GM12873 (cell line): ENCODE results near the gene NAA38.

Source experiments
- CTCF ChIP-seq: IDR thresholded peaks from 2 replicates; pipeline ENCODE4 v1.5.1; 2012; ENCODE audit warnings: low read depth, mild to moderate bottlenecking, moderate library complexity, low read length, control low read depth; ENCODE audit not compliant: insufficient read depth; ENCODE audit errors: missing control alignments

Gene NAA38

GRCh38 chr17:7846063-7846735 lies 11.2 kb downstream of the NAA38 start:
- no peak for TF ChIP-seq CTCF

- no peak for TF ChIP-seq CTCF
Measured at GRCh38 chr17:7845359-7846062, 11.8 kb downstream of the NAA38 start.

GRCh38 chr17:7844292-7845154 lies 12.8 kb downstream of the NAA38 start:
- TF ChIP-seq CTCF = peak; percentile 2

GRCh38 chr17:7843536-7844291 lies 13.6 kb downstream of the NAA38 start:
- TF ChIP-seq CTCF = no peak

GRCh38 chr17:7843257-7843535 lies 14.2 kb downstream of the NAA38 start:
- TF ChIP-seq CTCF = no peak

DNA sequence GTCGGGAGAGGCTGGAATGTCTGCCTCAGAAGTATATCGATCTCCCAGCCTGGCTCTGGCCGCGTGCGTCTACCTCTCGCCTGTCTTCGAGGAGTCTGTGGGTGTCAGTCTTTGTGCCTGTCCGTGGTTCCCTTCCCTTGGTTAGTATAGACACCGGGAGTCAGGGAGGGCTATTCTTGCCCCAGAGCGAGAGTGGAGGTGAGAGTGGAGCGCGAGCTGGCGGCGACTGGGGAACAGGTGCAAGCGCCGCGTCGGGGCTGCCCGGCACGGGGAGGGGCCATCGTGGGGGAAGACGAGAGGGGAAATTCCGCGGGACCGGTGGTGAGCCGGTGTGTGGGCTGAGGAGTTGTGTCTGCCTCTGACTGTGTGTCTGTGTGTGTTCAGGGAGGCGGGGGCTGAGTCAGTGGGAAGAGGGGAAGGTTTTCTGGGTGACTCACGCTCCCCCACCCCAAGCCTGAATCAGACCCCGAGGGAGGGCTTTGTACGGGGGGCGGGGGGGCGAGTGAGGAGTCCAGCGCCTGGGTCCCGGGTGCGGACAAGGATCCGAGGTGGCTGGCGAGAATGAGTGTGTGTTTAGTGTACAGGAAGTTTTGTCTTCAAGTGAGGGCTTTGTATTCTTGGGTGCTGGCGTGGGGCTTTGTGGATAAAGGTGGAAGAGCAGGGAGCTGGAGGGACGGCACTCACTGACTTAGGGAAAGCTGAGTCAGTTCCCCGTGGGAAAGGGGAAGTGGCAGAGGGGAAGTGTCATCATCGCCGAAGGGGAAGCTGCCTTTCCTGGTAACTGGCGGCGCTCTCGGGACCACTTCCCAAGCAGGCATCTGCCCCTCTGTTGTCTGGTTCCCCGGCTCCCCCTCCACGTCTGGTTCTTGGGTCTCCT lies 14.7 kb downstream of the NAA38 start:
- no peak for TF ChIP-seq CTCF
